HG03095 (cell line): ENCODE results near the gene KDM4C.

Experiments
- ATAC-seq: cut with Tn5 transposase; IDR thresholded peaks from one replicate; pipeline ENCODE4 v1.9.1; 2021; ENCODE audit warnings: moderate library complexity; ENCODE audit not compliant: unreplicated experiment

KDM4C gene

GRCh38 chr9:7086389-7086788 lies 328.6 kb downstream of the KDM4C start:
- ATAC-seq: no peak

- no peak for ATAC-seq
Observed at GRCh38 chr9:7088611-7089010, 330.8 kb downstream of the KDM4C start.

GRCh38 chr9:7089406-7090193 lies 331.8 kb downstream of the KDM4C start:
- no peak for ATAC-seq

- no peak for ATAC-seq
Observed at GRCh38 chr9:7093040-7093439, 335.3 kb downstream of the KDM4C start.

GRCh38 chr9:7094052-7094451 lies 336.3 kb downstream of the KDM4C start:
- ATAC-seq: no peak

GRCh38 chr9:7094576-7094975 lies 336.8 kb downstream of the KDM4C start:
- no peak for ATAC-seq

GRCh38 chr9:7095058-7095457 lies 337.3 kb downstream of the KDM4C start:
- ATAC-seq: no peak

GRCh38 chr9:7097040-7097715 lies 339.4 kb downstream of the KDM4C start:
- ATAC-seq: no peak

GRCh38 chr9:7097785-7098752 lies 340.3 kb downstream of the KDM4C start:
- ATAC-seq: no peak

- ATAC-seq: no peak
Observed at GRCh38 chr9:7103367-7103766, 345.6 kb downstream of the KDM4C start.

- no peak for ATAC-seq
Observed at GRCh38 chr9:7103771-7104170, 346.0 kb downstream of the KDM4C start.

- ATAC-seq: no peak
Observed at GRCh38 chr9:7104625-7105024, 346.9 kb downstream of the KDM4C start.

- ATAC-seq: no peak
Observed at GRCh38 chr9:7105095-7105494, 347.3 kb downstream of the KDM4C start.

- ATAC-seq: no peak
Observed at GRCh38 chr9:7108936-7109335, 351.2 kb downstream of the KDM4C start.

- ATAC-seq: no peak
Observed at GRCh38 chr9:7111413-7111812, 353.6 kb downstream of the KDM4C start.

- ATAC-seq: no peak
Observed at GRCh38 chr9:7115606-7116005, 357.8 kb downstream of the KDM4C start.

- peak; percentile 63 for ATAC-seq
Observed at GRCh38 chr9:7117676-7118561, 360.1 kb downstream of the KDM4C start.

GRCh38 chr9:7118633-7119032 lies 360.9 kb downstream of the KDM4C start:
- peak; percentile 33 for ATAC-seq

- ATAC-seq: no peak
Observed at GRCh38 chr9:7119612-7120011, 361.8 kb downstream of the KDM4C start.

GRCh38 chr9:7121055-7121454 lies 363.3 kb downstream of the KDM4C start:
- ATAC-seq: no peak
